CD14-positive monocyte (primary cell): ENCODE results near the gene SLC16A11. TPM values are rescaled to one million over a fixed set of nuclear protein-coding genes. Genes with fewer than 3 reads are reported as not detected.
A peak's percentile ranks its signal among the peaks of the same experiment; 100 is the strongest.

Experiments used
- DNase-seq, 3 donors: peaks; one replicate each; pipeline ENCODE4 v3.0.0-alpha.2; 2011 to 2022
- H2AFZ ChIP-seq: 2 replicates; pipeline ENCODE4 v1.6.0; 2012; ENCODE audit warnings: mild to moderate bottlenecking, low read depth, low read length, inconsistent platforms; ENCODE audit not compliant: insufficient read depth, poor library complexity, severe bottlenecking
- H3K27ac ChIP-seq, 2 donors: 1 replicate in 1 of 2; 2 replicates in 1 of 2; pipeline ENCODE4 v1.5.1; 2012 to 2013; ENCODE audit warnings: low read length in 2 of 2, control low read depth in 1 of 2, inconsistent platforms in 1 of 2, low read depth in 1 of 2, mild to moderate bottlenecking in 1 of 2
- H3K27me3 ChIP-seq, 2 donors: one replicate each; pipeline versions ENCODE4 v1.6.0 to v1.6.1; 2011 to 2013; ENCODE audit warnings: low read length in 2 of 2; ENCODE audit not compliant: control insufficient read depth in 2 of 2, insufficient read depth in 2 of 2
- H3K36me3 ChIP-seq, 2 donors: replicated peaks in 1 of 2; 1 replicate in 1 of 2; 2 replicates in 1 of 2; pipeline versions ENCODE4 v1.5.1 to v1.6.1; 2012 to 2013; ENCODE audit warnings: low read length in 2 of 2, control low read depth in 1 of 2, inconsistent platforms in 1 of 2, mild to moderate bottlenecking in 1 of 2; ENCODE audit not compliant: insufficient read depth in 2 of 2, control insufficient read depth in 1 of 2
- H3K4me1 ChIP-seq, 2 donors: 1 replicate in 1 of 2; 2 replicates in 1 of 2; pipeline versions ENCODE4 v1.5.1 to v1.6.1; 2012 to 2013; ENCODE audit warnings: low read length in 2 of 2, control low read depth in 1 of 2, inconsistent platforms in 1 of 2, mild to moderate bottlenecking in 1 of 2, moderate library complexity in 1 of 2; ENCODE audit not compliant: insufficient read depth in 2 of 2, control insufficient read depth in 1 of 2
- H3K4me2 ChIP-seq: replicated peaks from 2 replicates; pipeline ENCODE3; 2012; ENCODE audit warnings: low read length, moderate library complexity, mild to moderate bottlenecking; ENCODE audit not compliant: poor library complexity, severe bottlenecking; ENCODE audit errors: extremely low read depth
- H3K4me3 ChIP-seq, 3 experiments: fragments of 200-600 bp in 1 of 3; sonication (generic) in 1 of 3; replicated peaks in 1 of 3; 1 replicate in 2 of 3; 2 replicates in 1 of 3; pipeline ENCODE4 v1.5.1; 2011 to 2013; ENCODE audit warnings: low read length in 3 of 3, mild to moderate bottlenecking in 3 of 3, control low read depth in 2 of 3, low read depth in 2 of 3, inconsistent platforms in 1 of 3, moderate library complexity in 1 of 3
- H3K79me2 ChIP-seq: 2 replicates; pipeline ENCODE4 v1.6.0; 2012; ENCODE audit warnings: mild to moderate bottlenecking, control low read depth, inconsistent platforms, low read length, moderate library complexity; ENCODE audit not compliant: insufficient read depth
- H3K9ac ChIP-seq: 2 replicates; pipeline ENCODE4 v1.6.0; 2017; ENCODE audit warnings: low read length, mild to moderate bottlenecking; ENCODE audit not compliant: insufficient read depth, poor library complexity, severe bottlenecking
- H3K9me3 ChIP-seq, 2 donors: replicated peaks in 1 of 2; 1 replicate in 1 of 2; 2 replicates in 1 of 2; pipeline versions ENCODE4 v1.5.1 to v1.6.1; 2012 to 2013; ENCODE audit warnings: low read length in 2 of 2, control low read depth in 1 of 2; ENCODE audit not compliant: control insufficient read depth in 1 of 2, insufficient read depth in 1 of 2
- H4K20me1 ChIP-seq: 2 replicates; pipeline ENCODE4 v1.6.0; 2012; ENCODE audit warnings: mild to moderate bottlenecking, low read length, control low read depth, moderate library complexity; ENCODE audit not compliant: insufficient read depth
- H3K27ac Mint-ChIP-seq, 7 donors: one replicate each; pipeline ENCODE4 v1.8.0; 2020; ENCODE audit warnings: mild to moderate bottlenecking in 7 of 7, mixed read lengths in 7 of 7, moderate library complexity in 6 of 7, inconsistent platforms in 2 of 7
- H3K27me3 Mint-ChIP-seq, 3 donors: one replicate each; pipeline ENCODE4 v1.8.0; 2021 to 2022; ENCODE audit warnings: low read depth in 3 of 3, mild to moderate bottlenecking in 3 of 3, mixed read lengths in 3 of 3, moderate library complexity in 3 of 3, inconsistent platforms in 1 of 3
- H3K36me3 Mint-ChIP-seq, 2 donors: one replicate each; pipeline ENCODE4 v1.8.0; 2020; ENCODE audit warnings: mixed read lengths in 2 of 2, inconsistent platforms in 1 of 2, mild to moderate bottlenecking in 1 of 2
- H3K4me1 Mint-ChIP-seq: one replicate; pipeline ENCODE4 v1.8.0; 2020; ENCODE audit warnings: mild to moderate bottlenecking, mixed read lengths
- H3K4me3 Mint-ChIP-seq, 2 donors: one replicate each; pipeline ENCODE4 v1.8.0; 2020; ENCODE audit warnings: mild to moderate bottlenecking in 2 of 2, mixed read lengths in 2 of 2, moderate library complexity in 1 of 2
- H3K9me3 Mint-ChIP-seq, 7 donors: one replicate each; pipeline ENCODE4 v1.8.0; 2020 to 2022; ENCODE audit warnings: mixed read lengths in 7 of 7, mild to moderate bottlenecking in 6 of 7, moderate library complexity in 6 of 7, inconsistent platforms in 2 of 7
- CTCF ChIP-seq: fragments of 200-600 bp; IDR thresholded peaks from one replicate; pipeline ENCODE4 v1.8.0; 2022; ENCODE audit warnings: antibody characterized with exemption, mild to moderate bottlenecking
- WGBS: methylation state at CpG from one replicate; pipeline ENCODE4 v1.1.5; 2013; ENCODE audit warnings: missing lambda C conversion rate; ENCODE audit not compliant: insufficient coverage; 5-methylcytosine and 5-hydroxymethylcytosine counted together
- intact Hi-C, 2 donors: fragments of 100-400 bp; cut with micrococcal nuclease; formaldehyde crosslinking; loops; one replicate each; pipeline versions ENCODE4 v1.15.0 to v1.15.1; 2023
- polyA plus RNA-seq, 3 donors: library from polyadenylated mRNA; depleted of rRNA in 1 of 3; unstranded in 2 of 3; stranded (reverse) in 1 of 3; fragments of 300-500 nt in 2 of 3; fragments of >200 nt in 1 of 3; fragmentation: Illumina TruSeq in 2 of 3; gene quantifications; 1 replicate in 2 of 3; 2 replicates in 1 of 3; pipeline ENCODE4 v1.2.3, GENCODE V29; 2012 to 2021

SLC16A11 gene
- polyA plus RNA-seq, 3 donors = not detected

GRCh38 chr17:7019367-7019766, 24.5 kb downstream of the SLC16A11 start:
- Histone ChIP-seq H3K36me3 (peaks cover 12 to 15% of the 10 kb centered on the region in 2 donors), H3K4me1 (peaks cover 36 to 59% of the 10 kb centered on the region in 2 donors), H2AFZ (no peak overlapping the region), H4K20me1 (no peaks in the 10 kb centered on the region), H3K4me2 (no peak overlapping the region), H3K79me2 (peaks cover 5% of the 10 kb centered on the region), H3K4me3 (no peak overlapping the region), H3K27ac (no peak overlapping the region), H3K27me3 (peaks cover 0 to 25% of the 10 kb centered on the region in 2 donors), H3K9me3 (peaks cover 0 to 3% of the 10 kb centered on the region in 2 donors), H3K9ac (no peak overlapping the region)
- H3K36me3 Mint-ChIP-seq = peaks cover 17 to 18% of the 10 kb centered on the region in 2 donors
- TF ChIP-seq CTCF = no peak
- peaks cover 30 to 35% (median 34%) of the 10 kb centered on the region in 3 donors for H3K27me3 Mint-ChIP-seq
- peak overlapping the region in 1 of 2 donors; percentile 75 for H3K4me3 Mint-ChIP-seq
- no peak overlapping the region for H3K27ac Mint-ChIP-seq
- intact Hi-C loops = no loop called here
- no peak for DNase-seq
- WGBS = 74% methylated on average over 4 of the region's 10 CpGs
- H3K9me3 Mint-ChIP-seq = peaks cover 0 to 4% (median 0%) of the 10 kb centered on the region in 7 donors
- H3K4me1 Mint-ChIP-seq = peaks cover 59% of the 10 kb centered on the region

- H3K4me1 Mint-ChIP-seq = peaks cover 61% of the 10 kb centered on the region
- Histone ChIP-seq H3K4me2 (no peak overlapping the region), H4K20me1 (no peaks in the 10 kb centered on the region), H3K36me3 (peaks cover 12 to 15% of the 10 kb centered on the region in 2 donors), H3K27ac (no peak overlapping the region), H2AFZ (no peak overlapping the region), H3K79me2 (peaks cover 14% of the 10 kb centered on the region), H3K4me3 (no peak overlapping the region), H3K9me3 (peaks cover 0 to 3% of the 10 kb centered on the region in 2 donors), H3K27me3 (peaks cover 0 to 25% of the 10 kb centered on the region in 2 donors), H3K9ac (no peak overlapping the region), H3K4me1 (peaks cover 44 to 58% of the 10 kb centered on the region in 2 donors)
- DNase-seq = no peak
- TF ChIP-seq CTCF = no peak
- peak overlapping the region in 2 of 7 donors; percentile 27 to 31 for H3K27ac Mint-ChIP-seq
- WGBS = 79% methylated on average over 8 of the region's 10 CpGs
- peaks cover 28 to 33% (median 29%) of the 10 kb centered on the region in 3 donors for H3K27me3 Mint-ChIP-seq
- H3K36me3 Mint-ChIP-seq = peaks cover 26 to 28% of the 10 kb centered on the region in 2 donors
- H3K4me3 Mint-ChIP-seq = no peak overlapping the region
- H3K9me3 Mint-ChIP-seq = peaks cover 0 to 3% (median 0%) of the 10 kb centered on the region in 7 donors
- intact Hi-C loops = no loop called here
Observed at GRCh38 chr17:7018331-7018964, 25.4 kb downstream of the SLC16A11 start.
